GM21619 (cell line): Measurements from ENCODE around the gene PTCD1.
"Not testable (repeated sequence)": the region's sequence is repeated elsewhere in the genome, so short reads cannot be mapped to it uniquely, and the experiment has no call there.

Source experiments
- ATAC-seq: cut with Tn5 transposase; IDR thresholded peaks from one replicate; pipeline ENCODE4 v1.9.1; 2021; ENCODE audit not compliant: unreplicated experiment

Gene PTCD1

DNA sequence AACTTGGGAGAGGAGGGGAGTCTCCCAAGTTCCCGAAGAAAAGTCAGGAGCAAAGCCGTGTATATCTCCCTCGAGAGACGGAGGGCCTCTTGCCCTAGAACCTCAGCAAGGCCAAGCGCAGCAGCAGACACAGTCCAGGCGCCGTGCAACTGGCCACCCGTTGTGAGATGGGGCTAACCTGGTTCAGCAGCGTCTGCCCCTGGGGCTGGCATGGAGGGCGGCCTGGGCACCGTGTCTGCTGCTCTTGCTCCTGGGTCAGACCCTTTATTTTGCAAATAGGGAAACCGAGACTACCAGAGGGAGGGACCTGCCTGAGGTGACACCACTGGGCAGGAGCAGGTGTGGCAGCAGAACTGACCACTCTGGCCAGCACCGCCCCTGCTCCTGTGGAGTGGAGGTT lies 13.9 kb upstream of the PTCD1 start:
- no peak for ATAC-seq

GRCh38 chr7:99451936-99452335 lies 13.3 kb upstream of the PTCD1 start:
- no peak for ATAC-seq

- ATAC-seq: no peak
Observed at GRCh38 chr7:99449326-99449725, 10.7 kb upstream of the PTCD1 start.

- no peak for ATAC-seq
Observed at GRCh38 chr7:99448855-99449254, 10.3 kb upstream of the PTCD1 start.

DNA sequence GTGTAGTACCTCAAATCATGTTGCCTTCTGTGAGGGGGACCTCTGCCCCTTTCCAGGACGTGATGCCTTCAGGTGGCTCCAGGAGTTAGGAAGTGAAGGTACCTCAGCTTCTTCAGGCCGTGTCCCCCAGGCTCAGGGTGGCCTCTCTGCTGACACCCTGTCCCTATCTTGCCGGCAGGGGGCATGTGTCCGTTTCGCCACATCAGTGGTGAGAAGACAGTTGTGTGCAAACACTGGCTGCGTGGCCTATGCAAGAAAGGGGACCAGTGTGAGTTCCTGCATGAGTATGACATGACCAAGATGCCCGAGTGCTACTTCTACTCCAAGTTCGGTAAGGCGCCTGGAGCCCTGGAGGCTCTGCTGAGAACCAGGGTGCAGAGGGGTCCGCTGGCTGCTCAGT lies 9.3 kb upstream of the PTCD1 start:
- ATAC-seq: no peak

DNA sequence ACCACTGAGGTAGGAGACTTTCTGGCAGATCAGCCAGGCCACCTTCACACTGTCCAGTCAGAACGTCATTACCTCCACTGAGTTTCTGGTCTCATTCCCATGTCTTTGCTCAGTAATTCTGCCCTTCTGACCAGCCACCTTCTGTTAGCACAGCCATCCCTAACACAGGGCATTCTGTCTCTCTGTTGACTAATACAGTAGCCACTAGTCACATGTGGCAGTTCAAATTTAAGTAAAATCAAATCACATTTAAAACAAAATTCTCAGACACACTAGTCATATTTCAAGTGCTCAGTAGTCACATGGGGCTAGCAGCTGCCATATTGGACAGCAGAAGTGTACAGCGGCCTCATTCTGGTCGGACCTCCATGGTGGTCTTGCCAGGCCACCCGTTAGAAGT lies 7.5 kb upstream of the PTCD1 start:
- no peak for ATAC-seq

DNA sequence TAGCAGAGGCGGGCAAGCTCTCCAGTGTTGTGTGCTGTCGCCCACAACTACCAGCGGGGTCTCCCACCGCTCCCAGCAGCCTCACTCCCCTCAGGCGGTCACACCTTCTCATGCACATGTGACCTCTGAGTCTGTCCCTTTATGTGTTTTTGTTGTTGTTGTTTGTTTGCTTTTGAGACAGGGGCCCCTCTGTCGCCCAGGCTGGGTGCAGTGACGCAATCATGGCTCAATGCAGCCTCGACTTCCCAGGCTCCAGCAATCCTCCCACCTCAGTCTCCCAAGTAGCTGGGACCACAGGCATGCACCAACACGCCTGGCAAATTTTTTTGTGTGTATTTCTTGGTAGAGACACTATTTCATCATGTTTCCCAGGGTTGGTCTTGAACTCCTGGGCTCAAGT lies 1.6 kb upstream of the PTCD1 start:
- ATAC-seq: no peak

GRCh38 chr7:99437946-99438572 lies 539 bp downstream of the PTCD1 start:
- peak; percentile 6 for ATAC-seq

GRCh38 chr7:99433158-99433557 lies 5.4 kb downstream of the PTCD1 start:
- ATAC-seq: no peak

DNA sequence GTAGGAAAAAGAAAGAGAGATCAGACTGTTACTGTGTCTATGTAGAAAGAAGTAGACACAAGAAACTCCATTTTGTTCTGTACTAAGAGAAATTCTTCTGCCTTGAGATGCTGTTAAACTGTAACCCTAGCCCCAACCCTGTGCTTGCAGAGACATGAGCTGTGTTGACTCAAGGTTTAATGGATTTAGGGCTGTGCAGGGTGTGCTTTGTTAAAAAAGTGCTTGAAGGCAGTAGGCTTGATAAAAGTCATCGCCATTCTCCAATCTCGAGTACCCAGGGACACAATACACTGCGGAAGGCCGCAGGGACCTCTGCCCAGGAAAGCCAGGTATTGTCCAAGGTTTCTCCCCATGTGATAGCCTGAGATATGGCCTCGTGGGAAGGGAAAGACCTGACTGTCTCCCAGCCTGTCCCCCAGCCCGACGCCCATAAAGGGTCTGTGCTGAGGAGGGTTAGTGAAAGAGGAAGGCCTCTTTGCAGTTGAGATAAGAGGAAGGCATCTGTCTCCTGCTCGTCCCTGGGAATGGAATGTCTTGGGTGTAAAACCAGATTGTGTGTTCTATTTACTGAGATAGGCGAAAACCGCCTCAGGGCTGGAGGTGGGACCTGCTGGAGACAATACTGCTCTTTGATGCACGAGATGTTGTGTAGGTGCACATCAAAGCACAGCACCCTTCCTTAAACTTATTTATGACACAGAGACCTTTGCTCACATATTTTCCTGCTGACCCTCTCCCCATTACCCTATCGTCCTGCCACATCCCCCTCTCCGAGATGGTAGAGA lies 6.7 kb downstream of the PTCD1 start:
- not testable (repeated sequence) for ATAC-seq

GRCh38 chr7:99429756-99430155 lies 8.8 kb downstream of the PTCD1 start:
- no peak for ATAC-seq

GRCh38 chr7:99428972-99429566 lies 9.5 kb downstream of the PTCD1 start:
- no peak for ATAC-seq

- ATAC-seq: no peak
Observed at GRCh38 chr7:99424932-99425730, 13.5 kb downstream of the PTCD1 start.

DNA sequence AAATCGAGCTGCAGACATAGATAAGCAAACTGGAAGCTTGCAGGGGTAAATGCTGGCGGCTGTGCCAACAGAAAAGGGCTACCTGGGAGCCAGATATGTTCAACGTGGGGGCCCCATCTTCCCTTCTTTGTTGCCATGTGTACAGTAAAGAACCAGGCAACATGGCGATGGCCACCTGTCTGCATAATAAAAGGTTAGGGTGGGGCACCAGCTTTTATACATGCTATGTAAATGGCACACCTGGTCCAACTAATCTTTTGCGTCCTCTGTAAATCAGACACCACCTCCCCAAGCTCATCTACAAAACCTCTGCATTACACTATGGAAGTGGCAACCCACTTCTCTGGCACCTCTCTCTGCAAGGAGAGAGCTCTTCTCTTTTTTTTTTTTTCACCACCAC lies 16.0 kb downstream of the PTCD1 start:
- ATAC-seq: no peak

DNA sequence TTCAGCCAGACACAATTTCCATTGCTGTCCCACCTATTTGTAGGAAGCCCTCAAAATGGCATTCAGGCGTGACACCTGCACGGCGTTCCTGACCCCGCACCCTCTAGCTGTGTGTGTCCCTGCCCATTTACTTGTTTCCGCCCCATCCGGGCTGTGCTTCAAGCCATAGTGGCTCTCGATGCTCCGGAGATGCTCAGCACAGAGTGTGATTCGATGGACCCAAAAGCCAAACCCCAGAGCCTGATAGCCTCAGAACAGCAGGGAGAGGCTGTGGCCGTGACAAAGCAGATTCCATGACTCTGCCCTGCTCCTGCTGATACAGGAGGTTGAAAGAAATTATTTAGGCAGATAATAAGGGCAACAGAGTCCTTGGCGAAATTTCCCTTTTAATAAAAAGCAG lies 16.4 kb downstream of the PTCD1 start:
- ATAC-seq: no peak

- ATAC-seq: no peak
Observed at GRCh38 chr7:99420986-99421385, 17.6 kb downstream of the PTCD1 start.

DNA sequence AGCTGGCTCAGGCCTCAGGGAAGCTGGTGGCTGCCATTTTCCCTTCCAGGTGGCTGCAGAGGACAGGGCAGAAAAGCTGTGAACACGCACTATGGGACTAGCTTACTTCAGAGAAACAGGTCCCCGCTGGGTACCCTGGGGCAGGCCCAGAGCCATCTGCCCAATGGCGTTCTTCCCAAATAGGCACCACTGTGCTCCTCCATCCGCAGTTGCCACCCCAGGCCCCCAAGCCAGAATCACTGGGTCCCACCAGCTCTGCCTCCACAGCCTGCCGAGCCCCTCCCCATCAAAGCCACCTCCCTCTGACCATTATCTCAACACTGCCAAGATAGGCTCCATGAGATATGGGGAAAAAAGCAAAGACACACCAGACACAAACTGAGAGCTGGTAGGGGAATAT lies 18.4 kb downstream of the PTCD1 start:
- no peak for ATAC-seq

GRCh38 chr7:99419323-99420021 lies 19.1 kb downstream of the PTCD1 start:
- no peak for ATAC-seq

DNA sequence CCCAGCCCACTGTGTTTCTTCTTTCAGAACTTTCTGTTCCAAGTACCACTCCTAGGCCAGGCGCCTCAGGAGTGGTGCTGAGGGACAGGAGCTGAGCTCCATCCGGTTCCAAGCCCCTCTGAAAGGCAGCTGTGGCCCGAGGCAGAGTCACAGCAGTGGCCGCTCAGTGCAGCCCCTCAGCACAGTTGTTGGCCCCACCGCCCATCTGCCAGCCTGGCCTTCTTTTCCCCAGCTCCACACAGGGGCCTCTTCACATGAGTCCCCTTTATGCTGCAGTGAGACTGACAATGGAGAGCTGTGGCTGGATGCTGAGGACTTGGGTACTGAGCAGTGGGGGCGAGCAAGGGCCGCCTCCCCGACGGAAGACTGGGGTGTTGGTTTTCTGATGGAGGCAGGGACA lies 20.3 kb downstream of the PTCD1 start:
- ATAC-seq: no peak

GRCh38 chr7:99415513-99416127 lies 23.0 kb downstream of the PTCD1 start:
- ATAC-seq: not testable (repeated sequence)

- ATAC-seq: no peak
Observed at GRCh38 chr7:99410635-99411034, 28.0 kb downstream of the PTCD1 start.
